Adrenal gland (tissue), 5 donors: ENCODE results near the gene SYCE1L.

ENCODE experiments used
- CTCF ChIP-seq, 6 experiments: fragments of 450-650 bp in 4 of 6; fragments of 200-600 bp in 2 of 6; sonication (generic) in 1 of 6; IDR thresholded peaks; 1 replicate in 5 of 6; 2 replicates in 1 of 6; pipeline versions ENCODE4 v1.5.1 to v1.8.0; 2016 to 2021; ENCODE audit warnings: antibody characterized with exemption in 6 of 6, mild to moderate bottlenecking in 2 of 6, moderate library complexity in 1 of 6
- POLR2A ChIP-seq, 2 donors: fragments of 450-650 bp; IDR thresholded peaks; one replicate each; pipeline ENCODE4 v1.6.1; 2017; ENCODE audit warnings: antibody characterized with exemption in 2 of 2, mild to moderate bottlenecking in 2 of 2, moderate library complexity in 1 of 2
- donor health status: DM: no; HTN: no; CAD: no.

GRCh38 chr16:77221482-77221881 is 22.3 kb downstream of the SYCE1L start:
- TF ChIP-seq POLR2A (IDR thresholded peaks at IDR 0.05) (no peak), CTCF (IDR thresholded peaks at IDR 0.05) (no peak)
